Measurements from ENCODE around the gene BTF3.
A peak's percentile ranks its signal among the peaks of the same experiment; 100 is the strongest.

The BTF3 gene

GRCh38 chr5:73519531-73520283, 21.5 kb downstream of the BTF3 start:
- no peaks in the 10 kb centered on the region for H3K9me3 ChIP-seq (ENCODE audit: control extremely low read depth in 1 of 5, control insufficient read depth in 4 of 5, insufficient read depth in 2 of 5, low read depth in 1 of 5, low read length in 4 of 5)
- H3K4me3 ChIP-seq (ENCODE audit: control insufficient read depth in 1 of 7, extremely low read depth in 1 of 7, insufficient read depth in 4 of 7, low read depth in 2 of 7, low read length in 6 of 7): peak overlapping the region in 2 of 7 experiments; percentile 29 to 37
- DNase-seq: peak; percentile 78 to 89 (median 85)
- no peaks in the 10 kb centered on the region for H3K27me3 ChIP-seq (replicated peaks in 2 of 5; ENCODE audit: control insufficient read depth in 4 of 5, insufficient read depth in 5 of 5, low read length in 4 of 5)
- ChIA-PET POLR2A (no interaction called here), CTCF (interaction anchor here (1.0 to 5.2 kb wide), 5 partner anchors 11 to 78 kb away, joined by 3 to 55 read pairs (median 5); no protein-coding TSS in a partner anchor)
- H3K27ac ChIP-seq (ENCODE audit: insufficient read depth in 1 of 2, low read depth in 1 of 2, low read length in 2 of 2, poor library complexity in 1 of 2, severe bottlenecking in 2 of 2): no peak overlapping the region
- H3K36me3 ChIP-seq (ENCODE audit: control insufficient read depth in 4 of 4, insufficient read depth in 4 of 4, low read length in 3 of 4): no peaks in the 10 kb centered on the region
- 41% methylated on average over 6 of the region's 16 CpGs for WGBS (ENCODE audit: insufficient coverage)
- H3K4me1 ChIP-seq (ENCODE audit: control extremely low read depth in 1 of 4, control insufficient read depth in 4 of 4, insufficient read depth in 4 of 4, low read length in 3 of 4): peaks cover 0 to 2% (median 0%) of the 10 kb centered on the region in 4 experiments

GRCh38 chr5:73522989-73523388, 24.7 kb downstream of the BTF3 start:
- Histone ChIP-seq H3K27ac (ENCODE audit: insufficient read depth in 1 of 2, low read depth in 1 of 2, low read length in 2 of 2, poor library complexity in 1 of 2, severe bottlenecking in 2 of 2) (no peak overlapping the region), H3K27me3 (replicated peaks in 2 of 5; ENCODE audit: control insufficient read depth in 4 of 5, insufficient read depth in 5 of 5, low read length in 4 of 5) (peaks cover 0 to 2% (median 0%) of the 10 kb centered on the region in 5 experiments), H3K9me3 (ENCODE audit: control extremely low read depth in 1 of 5, control insufficient read depth in 4 of 5, insufficient read depth in 2 of 5, low read depth in 1 of 5, low read length in 4 of 5) (no peaks in the 10 kb centered on the region), H3K36me3 (ENCODE audit: control insufficient read depth in 4 of 4, insufficient read depth in 4 of 4, low read length in 3 of 4) (no peaks in the 10 kb centered on the region), H3K4me1 (ENCODE audit: control extremely low read depth in 1 of 4, control insufficient read depth in 4 of 4, insufficient read depth in 4 of 4, low read length in 3 of 4) (peaks cover 0 to 2% (median 0%) of the 10 kb centered on the region in 4 experiments), H3K4me3 (ENCODE audit: control insufficient read depth in 1 of 7, extremely low read depth in 1 of 7, insufficient read depth in 4 of 7, low read depth in 2 of 7, low read length in 6 of 7) (no peak overlapping the region)
- CTCF ChIA-PET: interaction anchor here (1.4 to 5.2 kb wide), 2 partner anchors 14 to 16 kb away, joined by 5 to 55 read pairs; no protein-coding TSS in a partner anchor
- POLR2A ChIA-PET: no interaction called here
- WGBS (ENCODE audit: insufficient coverage): 83% methylated on average over 7 of the region's 7 CpGs
- no peak for DNase-seq

- Histone ChIP-seq H3K27me3 (replicated peaks in 2 of 5; ENCODE audit: control insufficient read depth in 4 of 5, insufficient read depth in 5 of 5, low read length in 4 of 5) (peaks cover 0 to 2% (median 0%) of the 10 kb centered on the region in 5 experiments), H3K27ac (ENCODE audit: insufficient read depth in 1 of 2, low read depth in 1 of 2, low read length in 2 of 2, poor library complexity in 1 of 2, severe bottlenecking in 2 of 2) (no peak overlapping the region), H3K36me3 (ENCODE audit: control insufficient read depth in 4 of 4, insufficient read depth in 4 of 4, low read length in 3 of 4) (no peaks in the 10 kb centered on the region), H3K4me3 (ENCODE audit: control insufficient read depth in 1 of 7, extremely low read depth in 1 of 7, insufficient read depth in 4 of 7, low read depth in 2 of 7, low read length in 6 of 7) (no peak overlapping the region), H3K9me3 (ENCODE audit: control extremely low read depth in 1 of 5, control insufficient read depth in 4 of 5, insufficient read depth in 2 of 5, low read depth in 1 of 5, low read length in 4 of 5) (no peaks in the 10 kb centered on the region), H3K4me1 (ENCODE audit: control extremely low read depth in 1 of 4, control insufficient read depth in 4 of 4, insufficient read depth in 4 of 4, low read length in 3 of 4) (peaks cover 0 to 2% (median 0%) of the 10 kb centered on the region in 4 experiments)
- no peak for DNase-seq
- POLR2A ChIA-PET: no interaction called here
- CTCF ChIA-PET: interaction anchor here (1.4 to 5.2 kb wide), 2 partner anchors 13 to 17 kb away, joined by 5 to 55 read pairs; no protein-coding TSS in a partner anchor
- 100% methylated on average over 1 of the region's 1 CpG for WGBS (ENCODE audit: insufficient coverage)
Measured at GRCh38 chr5:73523861-73524260, 25.6 kb downstream of the BTF3 start.

GRCh38 chr5:73525606-73526203, 27.5 kb downstream of the BTF3 start:
- POLR2A ChIA-PET: no interaction called here
- CTCF ChIA-PET: interaction anchor here (3.7 kb wide), 1 partner anchor 12 kb away, joined by 24 read pairs; no protein-coding TSS in a partner anchor
- no peak for DNase-seq
- Histone ChIP-seq H3K9me3 (ENCODE audit: control extremely low read depth in 1 of 5, control insufficient read depth in 4 of 5, insufficient read depth in 2 of 5, low read depth in 1 of 5, low read length in 4 of 5) (no peaks in the 10 kb centered on the region), H3K4me3 (ENCODE audit: control insufficient read depth in 1 of 7, extremely low read depth in 1 of 7, insufficient read depth in 4 of 7, low read depth in 2 of 7, low read length in 6 of 7) (no peak overlapping the region), H3K36me3 (ENCODE audit: control insufficient read depth in 4 of 4, insufficient read depth in 4 of 4, low read length in 3 of 4) (no peaks in the 10 kb centered on the region), H3K27ac (ENCODE audit: insufficient read depth in 1 of 2, low read depth in 1 of 2, low read length in 2 of 2, poor library complexity in 1 of 2, severe bottlenecking in 2 of 2) (no peak overlapping the region), H3K27me3 (replicated peaks in 2 of 5; ENCODE audit: control insufficient read depth in 4 of 5, insufficient read depth in 5 of 5, low read length in 4 of 5) (peaks cover 0 to 6% (median 0%) of the 10 kb centered on the region in 5 experiments), H3K4me1 (ENCODE audit: control extremely low read depth in 1 of 4, control insufficient read depth in 4 of 4, insufficient read depth in 4 of 4, low read length in 3 of 4) (no peaks in the 10 kb centered on the region)
- 100% methylated on average over 3 of the region's 3 CpGs for WGBS (ENCODE audit: insufficient coverage)

- WGBS (ENCODE audit: insufficient coverage): 100% methylated on average over 2 of the region's 3 CpGs
- ChIA-PET CTCF (interaction anchor here (3.7 kb wide), 1 partner anchor 9 kb away, joined by 24 read pairs; no protein-coding TSS in a partner anchor), POLR2A (no interaction called here)
- no peaks in the 10 kb centered on the region for H3K9me3 ChIP-seq (ENCODE audit: control extremely low read depth in 1 of 5, control insufficient read depth in 4 of 5, insufficient read depth in 2 of 5, low read depth in 1 of 5, low read length in 4 of 5)
- no peaks in the 10 kb centered on the region for H3K4me1 ChIP-seq (ENCODE audit: control extremely low read depth in 1 of 4, control insufficient read depth in 4 of 4, insufficient read depth in 4 of 4, low read length in 3 of 4)
- no peak overlapping the region for H3K4me3 ChIP-seq (ENCODE audit: control insufficient read depth in 1 of 7, extremely low read depth in 1 of 7, insufficient read depth in 4 of 7, low read depth in 2 of 7, low read length in 6 of 7)
- no peaks in the 10 kb centered on the region for H3K36me3 ChIP-seq (ENCODE audit: control insufficient read depth in 4 of 4, insufficient read depth in 4 of 4, low read length in 3 of 4)
- no peak overlapping the region for H3K27ac ChIP-seq (ENCODE audit: insufficient read depth in 1 of 2, low read depth in 1 of 2, low read length in 2 of 2, poor library complexity in 1 of 2, severe bottlenecking in 2 of 2)
- no peak for DNase-seq
- H3K27me3 ChIP-seq (replicated peaks in 2 of 5; ENCODE audit: control insufficient read depth in 4 of 5, insufficient read depth in 5 of 5, low read length in 4 of 5): peaks cover 0 to 15% (median 5%) of the 10 kb centered on the region in 5 experiments
Measured at GRCh38 chr5:73528248-73528647, 30.0 kb downstream of the BTF3 start.

GRCh38 chr5:73529081-73529480, 30.8 kb downstream of the BTF3 start:
- Histone ChIP-seq H3K27me3 (replicated peaks in 2 of 5; ENCODE audit: control insufficient read depth in 4 of 5, insufficient read depth in 5 of 5, low read length in 4 of 5) (peaks cover 0 to 18% (median 5%) of the 10 kb centered on the region in 5 experiments), H3K9me3 (ENCODE audit: control extremely low read depth in 1 of 5, control insufficient read depth in 4 of 5, insufficient read depth in 2 of 5, low read depth in 1 of 5, low read length in 4 of 5) (no peaks in the 10 kb centered on the region), H3K4me3 (ENCODE audit: control insufficient read depth in 1 of 7, extremely low read depth in 1 of 7, insufficient read depth in 4 of 7, low read depth in 2 of 7, low read length in 6 of 7) (no peak overlapping the region), H3K27ac (ENCODE audit: insufficient read depth in 1 of 2, low read depth in 1 of 2, low read length in 2 of 2, poor library complexity in 1 of 2, severe bottlenecking in 2 of 2) (no peak overlapping the region), H3K36me3 (ENCODE audit: control insufficient read depth in 4 of 4, insufficient read depth in 4 of 4, low read length in 3 of 4) (no peaks in the 10 kb centered on the region), H3K4me1 (ENCODE audit: control extremely low read depth in 1 of 4, control insufficient read depth in 4 of 4, insufficient read depth in 4 of 4, low read length in 3 of 4) (no peaks in the 10 kb centered on the region)
- WGBS (ENCODE audit: insufficient coverage): no CpG with 5 or more reads among the region's 1 CpG
- ChIA-PET CTCF (no interaction called here), POLR2A (no interaction called here)
- no peak for DNase-seq

- no peaks in the 10 kb centered on the region for H3K36me3 ChIP-seq (ENCODE audit: control insufficient read depth in 4 of 4, insufficient read depth in 4 of 4, low read length in 3 of 4)
- peaks cover 0 to 19% (median 5%) of the 10 kb centered on the region in 5 experiments for H3K27me3 ChIP-seq (replicated peaks in 2 of 5; ENCODE audit: control insufficient read depth in 4 of 5, insufficient read depth in 5 of 5, low read length in 4 of 5)
- H3K27ac ChIP-seq (ENCODE audit: insufficient read depth in 1 of 2, low read depth in 1 of 2, low read length in 2 of 2, poor library complexity in 1 of 2, severe bottlenecking in 2 of 2): no peak overlapping the region
- WGBS (ENCODE audit: insufficient coverage): 100% methylated on average over 1 of the region's 1 CpG
- ChIA-PET CTCF (interaction anchor here (0.9 to 2.1 kb wide), 2 partner anchors 23 to 32 kb away, joined by 3 to 7 read pairs; no protein-coding TSS in a partner anchor), POLR2A (no interaction called here)
- H3K4me3 ChIP-seq (ENCODE audit: control insufficient read depth in 1 of 7, extremely low read depth in 1 of 7, insufficient read depth in 4 of 7, low read depth in 2 of 7, low read length in 6 of 7): no peak overlapping the region
- peaks cover 0 to 3% (median 0%) of the 10 kb centered on the region in 5 experiments for H3K9me3 ChIP-seq (ENCODE audit: control extremely low read depth in 1 of 5, control insufficient read depth in 4 of 5, insufficient read depth in 2 of 5, low read depth in 1 of 5, low read length in 4 of 5)
- DNase-seq: no peak
- H3K4me1 ChIP-seq (ENCODE audit: control extremely low read depth in 1 of 4, control insufficient read depth in 4 of 4, insufficient read depth in 4 of 4, low read length in 3 of 4): no peaks in the 10 kb centered on the region
Measured at GRCh38 chr5:73531356-73531755, 33.1 kb downstream of the BTF3 start.

All from common myeloid progenitor, CD34-positive (primary cell).